GM19452 (cell line): Measurements from ENCODE around the gene TBC1D3D.
"Not testable (repeated sequence)": the region's sequence is repeated elsewhere in the genome, so short reads cannot be mapped to it uniquely, and the experiment has no call there.

Experiments
- ATAC-seq: cut with Tn5 transposase; IDR thresholded peaks from one replicate; pipeline ENCODE4 v1.9.1; 2021; ENCODE audit not compliant: unreplicated experiment

Gene TBC1D3D

GRCh38 chr17:38003676-38004075 lies at the start of gene TBC1D3D:
TSS of gene TBC1D3D (plus strand) at chr17:38003976. CDS start at chr17:38005561, 1,585 bp downstream.
- not testable (repeated sequence) for ATAC-seq

GRCh38 chr17:37988960-37989359 lies 14.8 kb upstream of the TBC1D3D start, which contains the start of gene TBC1D3L:
TSS of gene TBC1D3L (minus strand) at chr17:37989060. CDS start at chr17:37987520, 1,540 bp downstream.
- ATAC-seq: not testable (repeated sequence)
